Keratinocyte (primary cell): ENCODE results near the gene MPZL2. TPM values are rescaled to one million over a fixed set of nuclear protein-coding genes. Genes with fewer than 3 reads are reported as not detected.

Experiments used
- DNase-seq: peaks from one replicate; pipeline ENCODE4 v3.0.0-alpha.2; 2011; ENCODE audit warnings: low read depth, missing footprints, low spot score
- FAIRE-seq: peaks from 2 replicates; lab custom pipeline; 2011; peaks lifted over from hg19 to GRCh38; lab: Jason Lieb, UNC
- H2AFZ ChIP-seq: 2 replicates; pipeline ENCODE4 v1.6.0; 2012; ENCODE audit warnings: low read length, control low read depth, inconsistent platforms; ENCODE audit not compliant: control insufficient read depth
- H3K27ac ChIP-seq: 2 replicates; pipeline ENCODE4 v1.5.1; 2011; ENCODE audit warnings: low read length; ENCODE audit not compliant: control insufficient read depth, insufficient read depth
- H3K27me3 ChIP-seq: 3 replicates; pipeline ENCODE4 v1.6.0; 2011; ENCODE audit warnings: low read length; ENCODE audit not compliant: control insufficient read depth, insufficient read depth; ENCODE audit errors: extremely low read depth
- H3K36me3 ChIP-seq, 2 experiments: 2 replicates in 1 of 2; 3 replicates in 1 of 2; pipeline ENCODE4 v1.5.1; 2011; ENCODE audit warnings: low read length in 2 of 2, mild to moderate bottlenecking in 1 of 2; ENCODE audit not compliant: control insufficient read depth in 2 of 2, insufficient read depth in 2 of 2; ENCODE audit errors: extremely low read depth in 1 of 2
- H3K4me1 ChIP-seq: 3 replicates; pipeline ENCODE4 v1.5.1; 2011; ENCODE audit warnings: low read length; ENCODE audit not compliant: control insufficient read depth, insufficient read depth; ENCODE audit errors: extremely low read depth
- H3K4me2 ChIP-seq: 3 replicates; pipeline ENCODE4 v1.6.0; 2011; ENCODE audit warnings: low read depth, low read length; ENCODE audit not compliant: control insufficient read depth, insufficient read depth; ENCODE audit errors: extremely low read depth
- H3K4me3 ChIP-seq, 3 experiments: fragments of 200-600 bp in 1 of 3; sonication (generic) in 1 of 3; 2 replicates in 2 of 3; 3 replicates in 1 of 3; pipeline ENCODE4 v1.5.1; 2011 to 2016; ENCODE audit warnings: low read length in 3 of 3, mild to moderate bottlenecking in 3 of 3, control low read depth in 2 of 3, inconsistent platforms in 1 of 3, low read depth in 1 of 3, mixed read lengths in 1 of 3, mixed run types in 1 of 3, moderate library complexity in 1 of 3; ENCODE audit not compliant: control insufficient read depth in 2 of 3, insufficient read depth in 2 of 3; ENCODE audit errors: extremely low read depth in 1 of 3
- H3K79me2 ChIP-seq: 2 replicates; pipeline ENCODE4 v1.6.0; 2012; ENCODE audit warnings: low read length; ENCODE audit not compliant: control insufficient read depth, insufficient read depth
- H3K9ac ChIP-seq: 3 replicates; pipeline ENCODE4 v1.6.0; 2011; ENCODE audit warnings: low read length; ENCODE audit not compliant: control insufficient read depth, insufficient read depth; ENCODE audit errors: extremely low read depth
- H3K9me1 ChIP-seq: 3 replicates; pipeline ENCODE4 v1.6.0; 2011; ENCODE audit warnings: low read length; ENCODE audit not compliant: control insufficient read depth, insufficient read depth; ENCODE audit errors: extremely low read depth
- H3K9me3 ChIP-seq: 2 replicates; pipeline ENCODE4 v1.5.1; 2012; ENCODE audit warnings: low read depth, low read length; ENCODE audit not compliant: control insufficient read depth
- H4K20me1 ChIP-seq: 3 replicates; pipeline ENCODE4 v1.6.0; 2011; ENCODE audit warnings: low read length; ENCODE audit not compliant: control insufficient read depth, insufficient read depth; ENCODE audit errors: extremely low read depth
- EZH2 ChIP-seq: IDR thresholded peaks from one replicate; pipeline ENCODE4 v1.6.1; 2012; ENCODE audit warnings: inconsistent platforms, mild to moderate bottlenecking, low read length, moderate library complexity
- dilution Hi-C: fragments of 300-500 bp; cut with MboI; formaldehyde crosslinking; loops from one replicate; pipeline ENCODE4 v1.7.0; 2020; ENCODE audit warnings: low sequenced_read_pairs; ENCODE audit not compliant: extremely low pct_ligation_motif_present
- polyA plus RNA-seq, 5 experiments: library from polyadenylated mRNA; depleted of rRNA in 3 of 5; stranded (reverse) in 3 of 5; stranded (forward) in 1 of 5; unstranded in 1 of 5; fragments of >200 nt; gene quantifications; 1 replicate in 1 of 5; 2 replicates in 3 of 5; 3 replicates in 1 of 5; pipeline versions ENCODE4 v1.2.1 to v1.2.3, GENCODE V29; 2011 to 2012; ENCODE audit warnings: missing spikeins in 2 of 5, low read depth in 1 of 5, low replicate concordance in 1 of 5
- TF ChIP-seq, protein P1 (sequence below), 3 experiments: IDR thresholded peaks in 1 of 3; conservative IDR thresholded peaks in 1 of 3; optimal IDR thresholded peaks in 1 of 3; 2 replicates in 2 of 3; 3 replicates in 1 of 3; pipeline versions ENCODE3 to v1.5.1; 2011; ENCODE audit warnings: low read length in 3 of 3, mild to moderate bottlenecking in 3 of 3, moderate library complexity in 2 of 3, control low read depth in 1 of 3, inconsistent platforms in 1 of 3; ENCODE audit not compliant: insufficient read depth in 2 of 3; ENCODE audit errors: extremely low read depth in 1 of 3

MPZL2 gene
- polyA plus RNA-seq, 1 donor (not counting 4 experiments of a cell fraction or from before 2014, with no cell fraction given) = 225 TPM

GRCh38 chr11:118304568-118305248 lies 40.6 kb upstream of the MPZL2 start, which contains the start of gene CD3E:
TSS of gene CD3E (plus strand) at chr11:118304730. CDS start at chr11:118304953, 223 bp downstream.
- H3K79me2 ChIP-seq = no peaks in the 10 kb centered on the region
- dilution Hi-C loops = no loop called here
- no peaks in the 10 kb centered on the region for H3K4me1 ChIP-seq
- no peak within 1 kb of the TSS for H3K4me2 ChIP-seq
- TF ChIP-seq, protein P1, sequence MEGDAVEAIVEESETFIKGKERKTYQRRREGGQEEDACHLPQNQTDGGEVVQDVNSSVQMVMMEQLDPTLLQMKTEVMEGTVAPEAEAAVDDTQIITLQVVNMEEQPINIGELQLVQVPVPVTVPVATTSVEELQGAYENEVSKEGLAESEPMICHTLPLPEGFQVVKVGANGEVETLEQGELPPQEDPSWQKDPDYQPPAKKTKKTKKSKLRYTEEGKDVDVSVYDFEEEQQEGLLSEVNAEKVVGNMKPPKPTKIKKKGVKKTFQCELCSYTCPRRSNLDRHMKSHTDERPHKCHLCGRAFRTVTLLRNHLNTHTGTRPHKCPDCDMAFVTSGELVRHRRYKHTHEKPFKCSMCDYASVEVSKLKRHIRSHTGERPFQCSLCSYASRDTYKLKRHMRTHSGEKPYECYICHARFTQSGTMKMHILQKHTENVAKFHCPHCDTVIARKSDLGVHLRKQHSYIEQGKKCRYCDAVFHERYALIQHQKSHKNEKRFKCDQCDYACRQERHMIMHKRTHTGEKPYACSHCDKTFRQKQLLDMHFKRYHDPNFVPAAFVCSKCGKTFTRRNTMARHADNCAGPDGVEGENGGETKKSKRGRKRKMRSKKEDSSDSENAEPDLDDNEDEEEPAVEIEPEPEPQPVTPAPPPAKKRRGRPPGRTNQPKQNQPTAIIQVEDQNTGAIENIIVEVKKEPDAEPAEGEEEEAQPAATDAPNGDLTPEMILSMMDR (optimal IDR thresholded peaks at IDR 0.05 in 1 of 3, IDR thresholded peaks at IDR 0.05 in 1 of 3, conservative IDR thresholded peaks at IDR 0.05 in 1 of 3; ENCODE audit: extremely low read depth in 1 of 3, insufficient read depth in 2 of 3, low read length in 3 of 3) = no peak
- no peak for TF ChIP-seq EZH2
- no peaks in the 10 kb centered on the region for H3K36me3 ChIP-seq
- no peak within 1 kb of the TSS for H3K9ac ChIP-seq
- no peak within 1 kb of the TSS for H3K4me3 ChIP-seq
- no peak for FAIRE-seq
- H3K9me1 ChIP-seq = no peaks in the 10 kb centered on the region
- no peaks in the 10 kb centered on the region for H3K9me3 ChIP-seq
- DNase-seq = no peak
- no peak within 1 kb of the TSS for H3K27ac ChIP-seq
- no peaks in the 10 kb centered on the region for H4K20me1 ChIP-seq
- H2AFZ ChIP-seq = no peak within 1 kb of the TSS
- H3K27me3 ChIP-seq = peaks cover 5% of the 10 kb centered on the region

- H3K36me3 ChIP-seq = no peaks in the 10 kb centered on the region
- no peaks in the 10 kb centered on the region for H3K9me1 ChIP-seq
- H4K20me1 ChIP-seq = no peaks in the 10 kb centered on the region
- FAIRE-seq = no peak
- no peaks in the 10 kb centered on the region for H3K79me2 ChIP-seq
- TF ChIP-seq EZH2 = no peak
- TF ChIP-seq, protein P1 (optimal IDR thresholded peaks at IDR 0.05 in 1 of 3, IDR thresholded peaks at IDR 0.05 in 1 of 3, conservative IDR thresholded peaks at IDR 0.05 in 1 of 3; ENCODE audit: extremely low read depth in 1 of 3, insufficient read depth in 2 of 3, low read length in 3 of 3) = no peak
- H3K9me3 ChIP-seq = no peaks in the 10 kb centered on the region
- H3K4me1 ChIP-seq = no peaks in the 10 kb centered on the region
- dilution Hi-C loops = no loop called here
- no peak overlapping the region for H3K4me3 ChIP-seq
- H2AFZ ChIP-seq = no peak overlapping the region
- H3K4me2 ChIP-seq = no peak overlapping the region
- H3K9ac ChIP-seq = no peak overlapping the region
- peaks cover 5% of the 10 kb centered on the region for H3K27me3 ChIP-seq
- no peak overlapping the region for H3K27ac ChIP-seq
- DNase-seq = no peak
Observed at GRCh38 chr11:118304227-118304567, 40.1 kb upstream of the MPZL2 start.
